ENCODE data around the gene FOLR3. TPM values are rescaled to one million over a fixed set of nuclear protein-coding genes. Genes with fewer than 3 reads are reported as not detected.
A peak's percentile ranks its signal among the peaks of the same experiment; 100 is the strongest.
"Not testable (repeated sequence)": the region's sequence is repeated elsewhere in the genome, so short reads cannot be mapped to it uniquely, and the experiment has no call there.

Gene FOLR3
- total RNA-seq (2021), result not detected in 2 replicates
- Bru-seq, nascent RNA, result percentile 3 among the genes with signal in this experiment
- BruChase-seq, experiment 1, labeled RNA remaining after a 2-hour chase, result not detected
- not detected for BruChase-seq, experiment 2, labeled RNA remaining after a 6-hour chase
- long read RNA-seq, result 0 reads

DNA sequence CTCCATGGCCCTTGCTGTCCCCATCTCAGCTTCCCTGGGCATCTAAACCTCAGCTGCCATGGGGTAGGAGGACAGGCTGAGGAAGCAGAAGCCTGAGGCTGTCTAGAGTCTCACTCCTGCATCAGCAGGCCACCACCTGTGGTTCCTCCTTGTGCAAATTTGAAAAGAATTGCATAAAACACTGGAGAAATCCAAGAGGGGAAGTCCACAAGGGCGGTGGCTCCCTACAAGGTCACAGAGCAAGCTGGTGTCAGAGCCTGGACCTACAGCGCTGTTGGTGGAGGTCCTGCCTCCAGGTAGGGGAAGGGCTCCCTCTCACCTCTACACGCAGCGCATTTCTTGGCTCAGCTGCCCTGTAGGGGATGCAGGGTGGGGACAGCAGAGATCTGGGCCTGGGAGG lies at the start of gene FOLR3:
FOLR3 (plus strand) TSS at position 253 of the 400 bp plus-strand sequence. CDS start 228 bp downstream, outside the sequence.
- BruUV-seq (replicated peaks), result not testable (repeated sequence)

DNA sequence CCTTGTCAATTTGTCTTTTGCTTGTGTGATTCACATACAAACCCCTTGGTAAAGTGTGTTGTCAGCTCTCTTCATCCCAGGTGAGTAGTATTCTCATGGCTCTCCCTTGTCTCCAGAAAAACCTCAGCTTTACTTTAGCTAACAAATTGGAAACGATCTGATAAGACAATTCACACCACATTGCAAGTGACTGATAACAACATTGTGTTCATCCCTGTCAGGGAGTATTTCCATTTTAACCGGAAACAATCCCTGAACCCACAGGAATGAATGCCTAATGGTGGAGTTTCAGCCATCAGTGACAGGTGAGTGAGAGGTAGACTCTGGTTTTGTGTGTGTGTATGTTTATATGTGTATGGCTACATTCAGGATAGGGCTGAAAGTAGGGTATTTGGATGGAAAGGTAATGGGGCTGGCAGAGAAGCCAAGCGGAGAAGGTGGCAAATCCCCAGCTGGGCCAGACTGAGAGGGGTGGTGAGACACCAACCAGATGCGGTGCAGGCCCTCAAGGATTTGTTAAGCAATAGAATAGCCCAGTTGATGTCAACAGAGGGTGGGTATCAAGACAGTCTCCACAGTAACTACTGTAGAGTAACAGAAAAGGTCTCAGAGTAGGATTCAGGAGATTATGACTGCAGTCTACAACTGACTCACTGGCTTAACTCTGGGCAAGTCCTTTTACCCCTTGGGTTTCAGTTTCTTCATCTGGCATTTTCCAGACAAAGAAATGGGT lies 47.3 kb upstream of the FOLR3 start:
- no peak overlapping the region for H3K4me3 ChIP-seq
- no peaks in the 10 kb centered on the region for H4K20me1 ChIP-seq (ENCODE audit: insufficient read depth)
- H3K27me3 ChIP-seq (ENCODE audit: insufficient read depth, low read depth), result no peaks in the 10 kb centered on the region
- no peak for DNase-seq
- no peak overlapping the region for H2AFZ ChIP-seq
- TF ChIP-seq CTCF (conservative IDR thresholded peaks at IDR 0.05) (no peak), EZH2 (IDR thresholded peaks at IDR 0.05; ENCODE audit: low read depth) (no peak)
- H3K36me3 ChIP-seq (ENCODE audit: low read depth), result 0 out of 2 replicates have a peak, but pooled peaks cover 5% of the 10 kb centered on the region
- no peaks in the 10 kb centered on the region for H3K79me2 ChIP-seq (ENCODE audit: low read depth)
- H3K9me2 ChIP-seq (ENCODE audit: insufficient read depth), result no peaks in the 10 kb centered on the region
- no peak overlapping the region for H3K4me2 ChIP-seq
- H3K9me3 ChIP-seq (ENCODE audit: insufficient read depth, low read depth), result no peaks in the 10 kb centered on the region
- peaks cover 18% of the 10 kb centered on the region; the same call in 1 of the 2 replicates for H3F3A ChIP-seq (ENCODE audit: insufficient read depth, low read depth)
- POLR2A ChIA-PET (ENCODE audit: unreplicated experiment), result no interaction called here
- intact Hi-C loops (cut with micrococcal nuclease; ENCODE audit: unreplicated experiment), result no loop called here
- CTCF ChIA-PET, result no interaction called here
- BruUV-seq (replicated peaks), result no TSS peak
- H3K27ac ChIP-seq, result no peak overlapping the region
- no peaks in the 10 kb centered on the region for H3K4me1 ChIP-seq (replicated peaks; ENCODE audit: insufficient read depth)

More for the DNA sequence above, at the start of gene FOLR3:
- H3K79me2 ChIP-seq (ENCODE audit: low read depth); H3K27ac ChIP-seq; DNase-seq; H3K36me3 ChIP-seq (ENCODE audit: low read depth); H3F3A ChIP-seq (ENCODE audit: insufficient read depth, low read depth); H3K4me1 ChIP-seq (replicated peaks; ENCODE audit: insufficient read depth); POLR2A ChIA-PET (ENCODE audit: unreplicated experiment); H2AFZ ChIP-seq; H4K20me1 ChIP-seq (ENCODE audit: insufficient read depth); intact Hi-C loops (cut with micrococcal nuclease; ENCODE audit: unreplicated experiment); CTCF ChIA-PET; H3K9me2 ChIP-seq (ENCODE audit: insufficient read depth); H3K9me3 ChIP-seq (ENCODE audit: insufficient read depth, low read depth); H3K4me2 ChIP-seq; H3K4me3 ChIP-seq; H3K27me3 ChIP-seq (ENCODE audit: insufficient read depth, low read depth): not testable (repeated sequence)

- Histone ChIP-seq H2AFZ (no peak overlapping the region), H3K36me3 (ENCODE audit: low read depth) (0 out of 2 replicates have a peak, but pooled peaks cover 5% of the 10 kb centered on the region), H3K27me3 (ENCODE audit: insufficient read depth, low read depth) (no peaks in the 10 kb centered on the region), H3K9me3 (ENCODE audit: insufficient read depth, low read depth) (no peaks in the 10 kb centered on the region), H3K9me2 (ENCODE audit: insufficient read depth) (no peaks in the 10 kb centered on the region), H3K4me3 (no peak overlapping the region), H3K27ac (0 out of 2 replicates have a peak overlapping the region, but pooled peaks have one; percentile 8), H4K20me1 (ENCODE audit: insufficient read depth) (no peaks in the 10 kb centered on the region), H3K4me2 (no peak overlapping the region), H3K4me1 (replicated peaks; ENCODE audit: insufficient read depth) (no peaks in the 10 kb centered on the region), H3F3A (ENCODE audit: insufficient read depth, low read depth) (peaks cover 13% of the 10 kb centered on the region; the same call in 1 of the 2 replicates), H3K79me2 (ENCODE audit: low read depth) (no peaks in the 10 kb centered on the region)
- intact Hi-C loops (cut with micrococcal nuclease; ENCODE audit: unreplicated experiment), result loop anchor here (1.0 to 5.0 kb wide), 3 partner anchors 66 to 341 kb away; partner anchors contain the start of gene CLPB
- TF ChIP-seq EZH2 (IDR thresholded peaks at IDR 0.05; ENCODE audit: low read depth) (no peak), CTCF (conservative IDR thresholded peaks at IDR 0.05) (peak; percentile 93)
- DNase-seq, result peak in 1 of 2 experiments; percentile 60
- no TSS peak for BruUV-seq (replicated peaks)
- CTCF ChIA-PET, result interaction anchor here (0.7 to 1.9 kb wide), 7 partner anchors 18 to 66 kb away, joined by 3 to 23 read pairs (median 4); no protein-coding TSS in a partner anchor
- POLR2A ChIA-PET (ENCODE audit: unreplicated experiment), result no interaction called here
Observed at GRCh38 chr11:72091292-72091691, 44.2 kb upstream of the FOLR3 start.

Measured in PC-9 (cell line).